ENCODE results near the gene CD109. TPM values are rescaled to one million over a fixed set of nuclear protein-coding genes. Genes with fewer than 3 reads are reported as not detected.

Gene CD109
- total and polyA plus RNA-seq, 11 donors, result 1.9 to 30.5 (median 10.7) TPM

DNA sequence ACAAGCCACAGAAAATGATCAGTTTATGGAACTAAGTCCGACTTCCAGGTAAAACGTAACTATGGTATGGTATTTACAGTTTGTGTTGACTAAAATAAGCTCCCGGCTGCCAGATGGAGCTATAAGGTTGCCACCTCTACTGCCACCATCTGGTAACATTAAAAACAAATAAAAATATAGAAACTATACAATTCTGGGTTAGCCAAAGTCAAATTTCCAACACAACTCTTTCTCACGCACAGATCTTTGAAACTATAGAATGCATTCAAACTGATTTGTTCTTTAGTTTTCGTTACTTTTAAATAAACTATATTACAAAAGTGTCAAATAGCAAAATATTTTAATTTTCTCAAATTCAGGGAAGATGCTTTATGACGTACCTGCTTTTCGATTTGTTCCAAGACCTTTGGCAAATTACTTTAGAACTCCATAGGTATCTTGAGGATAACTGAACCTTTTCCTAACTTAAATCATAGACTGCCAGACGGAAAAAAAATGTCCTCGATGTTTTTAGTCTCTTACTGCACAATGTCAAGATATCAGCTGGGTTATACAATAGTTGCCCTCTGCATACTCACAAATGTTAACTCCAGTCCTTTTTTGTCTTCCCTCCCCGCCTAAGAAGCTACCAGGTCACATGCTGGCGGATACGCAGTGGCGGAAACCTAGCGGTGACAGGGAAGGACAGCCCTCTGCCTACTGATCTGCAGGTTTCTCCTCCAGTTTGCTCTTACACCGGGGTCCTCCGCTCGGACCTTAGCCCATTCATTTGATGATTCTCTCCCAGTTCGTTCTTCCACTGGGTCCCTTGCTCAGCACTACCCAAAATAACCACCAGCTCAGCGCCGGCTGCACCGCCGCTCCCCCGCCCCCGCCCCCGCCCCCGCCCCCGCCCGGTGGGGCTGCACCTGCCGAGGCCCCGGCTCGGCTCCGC lies 43.1 kb upstream of the CD109 start:
- Histone ChIP-seq H3K27ac (peak overlapping the region; percentile 82 to 99 (median 98)), H3K27me3 (no peaks in the 10 kb centered on the region), H3K9me3 (no peaks in the 10 kb centered on the region), H3K4me1 (peaks cover 0 to 21% (median 11%) of the 10 kb centered on the region in 12 donors), H3K36me3 (peaks cover 0 to 18% (median 10%) of the 10 kb centered on the region in 9 donors), H3K4me3 (peak overlapping the region; percentile 78 to 100 (median 99))
- peak; percentile 64 to 75 (median 70) for DNase-seq
- ATAC-seq, result peak; percentile 23 to 62 (median 51)
- TF ChIP-seq CTCF (IDR thresholded peaks at IDR 0.05), result peak; percentile 13 to 49 (median 29)
- no peak for TF ChIP-seq POLR2A (IDR thresholded peaks at IDR 0.05)
- 2 to 6% (median 3%) methylated on average over 24 to 32 of the region's 32 CpGs for WGBS, 4 donors
- intact Hi-C loops (cut with DNase I), result no loop called here

GRCh38 chr6:73653571-73654424 lies 42.2 kb upstream of the CD109 start, which contains the start of gene SLC17A5:
Gene SLC17A5 (minus strand): TSS chr6:73653992. CDS start chr6:73653886, 106 bp downstream.
- intact Hi-C loops (cut with DNase I), result no loop called here
- Histone ChIP-seq H3K9me3 (no peaks in the 10 kb centered on the region), H3K4me1 (peaks cover 0 to 21% (median 11%) of the 10 kb centered on the region in 12 donors), H3K4me3 (peak within 1 kb of the TSS; percentile 78 to 100 (median 99)), H3K27ac (peak within 1 kb of the TSS; percentile 82 to 99 (median 98)), H3K36me3 (peaks cover 0 to 10% (median 7%) of the 10 kb centered on the region in 9 donors), H3K27me3 (no peaks in the 10 kb centered on the region)
- 0% methylated on average over 17 to 90 of the region's 90 CpGs for WGBS, 4 donors
- TF ChIP-seq POLR2A (IDR thresholded peaks at IDR 0.05) (peak in 1 of 2 donors; percentile 82), CTCF (IDR thresholded peaks at IDR 0.05) (peak in 1 of 12 donors; percentile 0)
- ATAC-seq (peak; percentile 98 to 99 (median 98)), DNase-seq (peak; percentile 95 to 96 (median 95))

DNA sequence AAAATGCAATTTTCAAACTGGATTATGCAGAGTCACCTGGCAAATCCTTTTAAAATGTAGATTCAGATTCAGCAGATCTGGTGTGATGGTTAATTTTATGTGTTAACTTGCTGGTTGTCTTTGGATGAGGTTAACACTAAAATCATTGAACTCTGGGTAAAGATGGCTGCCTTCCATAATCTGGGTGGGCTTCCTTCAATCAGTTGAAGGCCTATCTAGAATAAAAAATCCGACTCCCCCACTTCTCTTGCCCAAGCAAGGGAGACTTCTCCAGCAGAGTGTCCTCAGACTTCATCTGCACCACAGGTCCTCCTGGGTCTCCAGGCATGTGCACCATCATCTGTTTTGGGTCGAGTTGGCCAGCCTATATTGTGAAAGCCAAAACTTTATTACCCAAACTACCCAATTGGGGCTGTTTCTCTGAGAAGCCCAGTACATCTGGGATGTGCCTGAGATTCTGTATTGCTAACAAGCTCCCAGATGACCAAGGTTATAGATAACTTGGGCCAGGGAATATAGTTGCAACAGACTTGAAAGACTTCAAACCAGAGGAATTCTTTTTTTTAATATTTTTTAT lies 40.6 kb upstream of the CD109 start:
- ATAC-seq (no peak), DNase-seq (no peak)
- H3K4me3 ChIP-seq, result peak overlapping the region in 4 of 12 donors; percentile 92 to 100 (median 100)
- H3K27me3 ChIP-seq, result no peaks in the 10 kb centered on the region
- H3K9me3 ChIP-seq, result no peaks in the 10 kb centered on the region
- peak overlapping the region in 7 of 12 donors; percentile 91 to 99 (median 99) for H3K27ac ChIP-seq
- WGBS, 4 donors, result 83 to 93% (median 89%) methylated on average over 2 of the region's 2 CpGs
- H3K4me1 ChIP-seq, result peaks cover 0 to 21% (median 11%) of the 10 kb centered on the region in 12 donors
- intact Hi-C loops (cut with DNase I), result no loop called here
- TF ChIP-seq CTCF (IDR thresholded peaks at IDR 0.05) (no peak), POLR2A (IDR thresholded peaks at IDR 0.05) (no peak)
- H3K36me3 ChIP-seq, result no peaks in the 10 kb centered on the region
